Measurements from ENCODE around the gene GALNT18. TPM values are rescaled to one million over a fixed set of nuclear protein-coding genes. Genes with fewer than 3 reads are reported as not detected.

The GALNT18 gene
- total RNA-seq, 1 experiment from 2014 or later = 1.7 TPM

- no peaks in the 10 kb centered on the region for H3K27me3 ChIP-seq (ENCODE audit: insufficient read depth, low read length)
- H3K4me2 ChIP-seq (ENCODE audit: insufficient read depth, insufficient read length, low read length) = no peak overlapping the region
- H3K9me3 Mint-ChIP-seq = no peaks in the 10 kb centered on the region
- no peak for DNase-seq
- H2AFZ ChIP-seq (ENCODE audit: low read length) = no peak overlapping the region
- H2BK15ac ChIP-seq (ENCODE audit: low read depth, low read length) = no peak overlapping the region
- no peaks in the 10 kb centered on the region for H4K20me1 ChIP-seq (ENCODE audit: control insufficient read depth, insufficient read depth, insufficient read length)
- H3K79me1 ChIP-seq (ENCODE audit: insufficient read depth, low read depth, low read length, poor library complexity, severe bottlenecking) = no peaks in the 10 kb centered on the region
- no peaks in the 10 kb centered on the region; the same call in 1 of the 2 replicates for H3K27me3 Mint-ChIP-seq (ENCODE audit: low read depth)
- H3K79me2 ChIP-seq (ENCODE audit: insufficient read depth, low read length) = no peaks in the 10 kb centered on the region
- H3K23me2 ChIP-seq (ENCODE audit: insufficient read length, low read depth, low read length, poor library complexity, severe bottlenecking) = no peaks in the 10 kb centered on the region
- no peak overlapping the region for H2BK12ac ChIP-seq (ENCODE audit: insufficient read length, low read depth, low read length)
- no peak overlapping the region for H4K5ac ChIP-seq (ENCODE audit: insufficient read length, low read depth, low read length)
- H2BK20ac ChIP-seq (ENCODE audit: low read depth, low read length, poor library complexity, severe bottlenecking) = no peak overlapping the region
- H3K18ac ChIP-seq (ENCODE audit: insufficient read length, low read depth, low read length) = no peak overlapping the region
- H3K4me1 ChIP-seq (ENCODE audit: insufficient read depth, low read length) = no peaks in the 10 kb centered on the region
- peaks cover 10 to 11% of the 10 kb centered on the region in 2 experiments for H3K4me1 Mint-ChIP-seq
- no peaks in the 10 kb centered on the region for H3K36me3 Mint-ChIP-seq (ENCODE audit: insufficient read depth in 1 of 3, low read depth in 3 of 3)
- no peak overlapping the region for H3K56ac ChIP-seq (ENCODE audit: insufficient read length, low read depth, low read length)
- H2BK120ac ChIP-seq (ENCODE audit: low read depth, low read length, poor library complexity, severe bottlenecking) = no peak overlapping the region
- H4K91ac ChIP-seq (ENCODE audit: insufficient read length, low read depth, low read length) = no peak overlapping the region
- no peaks in the 10 kb centered on the region for H3K9me3 ChIP-seq (ENCODE audit: control insufficient read depth, low read depth, low read length)
- no peak overlapping the region; a peak in 2 of 7 replicates for H3K27ac Mint-ChIP-seq
- no peak overlapping the region for H2BK5ac ChIP-seq (ENCODE audit: insufficient read length, low read length)
- H3K23ac ChIP-seq (ENCODE audit: insufficient read length, low read depth, low read length) = no peak overlapping the region
- no peak overlapping the region for H3K4ac ChIP-seq (ENCODE audit: low read depth, low read length)
- H4K8ac ChIP-seq (replicated peaks; ENCODE audit: insufficient read length, low read depth, low read length) = no peak overlapping the region
- no peak overlapping the region for H3T11ph ChIP-seq (ENCODE audit: low read length)
- H3K27ac ChIP-seq (ENCODE audit: insufficient read length, low read depth, low read length) = no peak overlapping the region
- H3K14ac ChIP-seq (ENCODE audit: insufficient read depth, low read length) = no peak overlapping the region
- WGBS (ENCODE audit: extremely low coverage, insufficient read length, low lambda C conversion rate) = no CpG with 5 or more reads among the region's 5 CpGs
- no peak for TF ChIP-seq CTCF (conservative IDR thresholded peaks at IDR 0.05)
- no peak overlapping the region for H3K9ac ChIP-seq (ENCODE audit: extremely low read depth, insufficient read length, low read length)
- no peak overlapping the region for H3K4me3 Mint-ChIP-seq
- no peak overlapping the region for H2AK5ac ChIP-seq (ENCODE audit: insufficient read length, low read length)
These were observed 367.8 kb downstream of the GALNT18 start for GRCh38 chr11:11253995-11254394.
